Vagina (tissue), 2 donors: ENCODE measurements around the gene SMTN. TPM values are rescaled to one million over a fixed set of nuclear protein-coding genes. Genes with fewer than 3 reads are reported as not detected.

Experiments used
- DNase-seq, 2 donors: peaks; one replicate each; pipeline ENCODE4 v3.0.0-alpha.2; 2017; ENCODE audit errors: extremely low spot score in 2 of 2
- H3K27ac ChIP-seq: fragments of 200-600 bp; sonication (generic); one replicate; pipeline ENCODE4 v1.5.1; 2019
- H3K27me3 ChIP-seq: fragments of 200-600 bp; sonication (generic); one replicate; pipeline ENCODE4 v1.5.1; 2019
- H3K36me3 ChIP-seq, 2 donors: fragments of 200-600 bp; sonication (generic); one replicate each; pipeline ENCODE4 v1.5.1; 2017 to 2019
- H3K4me1 ChIP-seq: fragments of 200-600 bp; sonication (generic); one replicate; pipeline ENCODE4 v1.5.1; 2019
- H3K4me3 ChIP-seq, 2 donors: fragments of 200-600 bp; sonication (generic); 1 replicate in 1 of 2; 2 replicates in 1 of 2; pipeline ENCODE4 v1.5.1; 2016 to 2019
- H3K9me3 ChIP-seq: fragments of 200-600 bp; sonication (generic); one replicate; pipeline ENCODE4 v1.5.1; 2019
- POLR2A ChIP-seq, 2 donors: fragments of 450-650 bp; IDR thresholded peaks; one replicate each; pipeline ENCODE4 v1.6.1; 2017; ENCODE audit warnings: antibody characterized with exemption in 2 of 2, mild to moderate bottlenecking in 2 of 2, moderate library complexity in 2 of 2
- POLR2AphosphoS5 ChIP-seq, 2 donors: sonication (generic); formaldehyde crosslinking; IDR thresholded peaks; one replicate each; pipeline ENCODE4 v1.9.0; 2017; ENCODE audit warnings: antibody characterized with exemption in 2 of 2, mild to moderate bottlenecking in 2 of 2, low read depth in 1 of 2; ENCODE audit not compliant: insufficient read depth in 1 of 2
- intact Hi-C: fragments of 100-400 bp; cut with DNase I; formaldehyde crosslinking; loops from one replicate; pipeline ENCODE4 v1.15.1; 2023
- total RNA-seq: library from RNA; depleted of rRNA; stranded (reverse); fragments of >200 nt; gene quantifications from one replicate; pipeline ENCODE4 v1.2.3, GENCODE V29; 2016
- TF ChIP-seq, protein P1 (sequence below), 3 experiments: fragments of 450-650 bp in 2 of 3; fragments of 200-600 bp in 1 of 3; sonication (generic) in 1 of 3; IDR thresholded peaks; one replicate each; pipeline ENCODE4 v1.5.1; 2017 to 2019; ENCODE audit warnings: antibody characterized with exemption in 3 of 3, mild to moderate bottlenecking in 2 of 3, moderate library complexity in 2 of 3

The SMTN gene
- total RNA-seq, 1 donor from 2014 or later = 199 TPM

DNA sequence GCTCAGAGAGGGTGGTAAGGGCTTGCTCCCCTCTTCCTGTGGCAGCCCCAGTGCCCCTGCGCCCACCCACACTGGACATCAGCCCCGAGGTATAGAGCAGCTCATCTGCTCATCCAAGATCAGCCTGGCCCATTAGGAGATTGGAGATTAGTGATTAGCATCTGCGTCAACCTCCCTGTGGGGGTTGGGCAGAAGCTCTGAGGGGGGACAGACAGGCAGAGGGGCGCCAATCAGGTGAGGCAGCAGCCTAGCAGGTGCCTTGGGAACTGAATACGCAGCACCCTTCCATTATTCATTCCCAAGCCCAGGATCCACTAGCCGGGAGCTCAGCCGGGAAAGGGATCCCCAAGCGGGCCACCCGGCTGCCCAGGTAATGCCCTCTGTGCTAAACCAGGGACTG lies 11.0 kb downstream of the SMTN start:
- TF ChIP-seq POLR2A (IDR thresholded peaks at IDR 0.05) = no peak
- TF ChIP-seq, protein P1, sequence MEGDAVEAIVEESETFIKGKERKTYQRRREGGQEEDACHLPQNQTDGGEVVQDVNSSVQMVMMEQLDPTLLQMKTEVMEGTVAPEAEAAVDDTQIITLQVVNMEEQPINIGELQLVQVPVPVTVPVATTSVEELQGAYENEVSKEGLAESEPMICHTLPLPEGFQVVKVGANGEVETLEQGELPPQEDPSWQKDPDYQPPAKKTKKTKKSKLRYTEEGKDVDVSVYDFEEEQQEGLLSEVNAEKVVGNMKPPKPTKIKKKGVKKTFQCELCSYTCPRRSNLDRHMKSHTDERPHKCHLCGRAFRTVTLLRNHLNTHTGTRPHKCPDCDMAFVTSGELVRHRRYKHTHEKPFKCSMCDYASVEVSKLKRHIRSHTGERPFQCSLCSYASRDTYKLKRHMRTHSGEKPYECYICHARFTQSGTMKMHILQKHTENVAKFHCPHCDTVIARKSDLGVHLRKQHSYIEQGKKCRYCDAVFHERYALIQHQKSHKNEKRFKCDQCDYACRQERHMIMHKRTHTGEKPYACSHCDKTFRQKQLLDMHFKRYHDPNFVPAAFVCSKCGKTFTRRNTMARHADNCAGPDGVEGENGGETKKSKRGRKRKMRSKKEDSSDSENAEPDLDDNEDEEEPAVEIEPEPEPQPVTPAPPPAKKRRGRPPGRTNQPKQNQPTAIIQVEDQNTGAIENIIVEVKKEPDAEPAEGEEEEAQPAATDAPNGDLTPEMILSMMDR (IDR thresholded peaks at IDR 0.05) = no peak
- TF ChIP-seq POLR2AphosphoS5 (IDR thresholded peaks at IDR 0.05; ENCODE audit: insufficient read depth in 1 of 2, low read depth in 1 of 2) = no peak
- H3K36me3 ChIP-seq = peaks cover 7 to 91% of the 10 kb centered on the region in 2 donors
- no peaks in the 10 kb centered on the region for H3K9me3 ChIP-seq
- peak overlapping the region in 1 of 2 donors; percentile 43 for H3K4me3 ChIP-seq
- intact Hi-C loops = no loop called here
- H3K27ac ChIP-seq = peak overlapping the region; percentile 97
- no peak for DNase-seq
- H3K27me3 ChIP-seq = no peaks in the 10 kb centered on the region
- peaks cover 47% of the 10 kb centered on the region for H3K4me1 ChIP-seq

GRCh38 chr22:31093086-31093850 lies 12.2 kb downstream of the SMTN start:
- no peaks in the 10 kb centered on the region for H3K27me3 ChIP-seq
- DNase-seq = peak in 1 of 2 donors; percentile 79
- peak overlapping the region; percentile 97 for H3K27ac ChIP-seq
- H3K36me3 ChIP-seq = peaks cover 7 to 96% of the 10 kb centered on the region in 2 donors
- intact Hi-C loops = no loop called here
- peaks cover 51% of the 10 kb centered on the region for H3K4me1 ChIP-seq
- H3K9me3 ChIP-seq = no peaks in the 10 kb centered on the region
- H3K4me3 ChIP-seq = peak overlapping the region in 1 of 2 donors; percentile 43
- TF ChIP-seq, protein P1 (IDR thresholded peaks at IDR 0.05) = no peak
- TF ChIP-seq POLR2A (IDR thresholded peaks at IDR 0.05) (no peak), POLR2AphosphoS5 (IDR thresholded peaks at IDR 0.05; ENCODE audit: insufficient read depth in 1 of 2, low read depth in 1 of 2) (no peak)

DNA sequence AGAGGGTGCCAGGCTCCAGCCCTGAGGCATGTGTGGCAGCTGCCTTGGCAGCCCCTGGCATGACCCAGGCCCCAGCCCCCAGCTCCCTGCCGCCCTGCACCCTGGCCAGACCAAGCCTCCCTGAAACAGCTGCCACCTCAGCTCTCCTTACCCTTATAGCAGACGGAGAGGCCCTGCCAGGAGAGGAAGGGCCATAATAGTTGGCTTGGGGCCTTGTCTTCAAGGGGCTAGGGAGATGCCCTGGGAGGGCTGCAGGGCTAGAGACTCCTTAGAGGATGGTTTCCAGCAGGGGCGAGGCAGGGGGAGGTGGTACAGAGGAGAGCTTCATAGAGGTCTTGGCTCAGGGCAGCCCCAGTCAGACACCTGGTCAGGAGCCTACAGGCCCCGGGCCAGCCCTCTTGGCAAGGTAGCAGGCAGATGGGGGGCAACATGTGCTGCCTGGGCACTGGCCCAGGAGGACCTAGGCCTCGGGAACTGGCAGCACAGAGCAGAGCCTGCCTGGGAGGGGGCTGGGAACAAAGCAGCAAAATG lies 13.0 kb downstream of the SMTN start:
- Histone ChIP-seq H3K27ac (peak overlapping the region; percentile 97), H3K9me3 (no peaks in the 10 kb centered on the region), H3K4me3 (peak overlapping the region in 1 of 2 donors; percentile 43), H3K36me3 (peaks cover 7 to 88% of the 10 kb centered on the region in 2 donors), H3K4me1 (peaks cover 52% of the 10 kb centered on the region), H3K27me3 (no peaks in the 10 kb centered on the region)
- intact Hi-C loops = no loop called here
- TF ChIP-seq POLR2AphosphoS5 (IDR thresholded peaks at IDR 0.05; ENCODE audit: insufficient read depth in 1 of 2, low read depth in 1 of 2) = peak in 1 of 2 donors; percentile 55
- TF ChIP-seq, protein P1 (IDR thresholded peaks at IDR 0.05) = no peak
- DNase-seq = no peak

DNA sequence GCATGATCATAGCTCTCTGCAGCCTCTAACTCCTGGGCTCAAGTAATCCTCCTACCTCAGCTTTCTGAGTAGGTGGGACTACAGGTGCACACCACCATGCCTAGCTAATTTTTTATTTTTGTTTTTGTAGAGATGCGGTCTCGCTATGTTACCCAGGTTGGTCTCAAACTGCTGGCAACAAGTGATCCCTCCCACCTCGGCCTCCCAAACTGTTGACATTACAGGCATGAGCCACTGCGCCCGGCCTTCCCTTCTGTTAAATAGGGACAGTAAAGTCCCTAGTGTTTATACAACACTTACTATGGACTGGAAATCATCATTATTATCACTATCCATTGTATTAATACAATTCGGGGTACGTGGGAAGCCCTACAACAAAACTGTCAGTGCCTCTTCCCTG lies 13.6 kb downstream of the SMTN start:
- peaks cover 9 to 85% of the 10 kb centered on the region in 2 donors for H3K36me3 ChIP-seq
- H3K27ac ChIP-seq = peak overlapping the region; percentile 97
- peaks cover 53% of the 10 kb centered on the region for H3K4me1 ChIP-seq
- no peak for TF ChIP-seq POLR2A (IDR thresholded peaks at IDR 0.05)
- TF ChIP-seq, protein P1 (IDR thresholded peaks at IDR 0.05) = no peak
- TF ChIP-seq POLR2AphosphoS5 (IDR thresholded peaks at IDR 0.05; ENCODE audit: insufficient read depth in 1 of 2, low read depth in 1 of 2) = no peak
- no peaks in the 10 kb centered on the region for H3K9me3 ChIP-seq
- no peak overlapping the region for H3K4me3 ChIP-seq
- intact Hi-C loops = no loop called here
- no peak for DNase-seq
- no peaks in the 10 kb centered on the region for H3K27me3 ChIP-seq
